Measurements from ENCODE around the gene ANKRD39. TPM values are rescaled to one million over a fixed set of nuclear protein-coding genes. Genes with fewer than 3 reads are reported as not detected.

The ANKRD39 gene
- total and polyA plus RNA-seq, 4 donors, result 7.4 to 16.9 (median 15.6) TPM

DNA sequence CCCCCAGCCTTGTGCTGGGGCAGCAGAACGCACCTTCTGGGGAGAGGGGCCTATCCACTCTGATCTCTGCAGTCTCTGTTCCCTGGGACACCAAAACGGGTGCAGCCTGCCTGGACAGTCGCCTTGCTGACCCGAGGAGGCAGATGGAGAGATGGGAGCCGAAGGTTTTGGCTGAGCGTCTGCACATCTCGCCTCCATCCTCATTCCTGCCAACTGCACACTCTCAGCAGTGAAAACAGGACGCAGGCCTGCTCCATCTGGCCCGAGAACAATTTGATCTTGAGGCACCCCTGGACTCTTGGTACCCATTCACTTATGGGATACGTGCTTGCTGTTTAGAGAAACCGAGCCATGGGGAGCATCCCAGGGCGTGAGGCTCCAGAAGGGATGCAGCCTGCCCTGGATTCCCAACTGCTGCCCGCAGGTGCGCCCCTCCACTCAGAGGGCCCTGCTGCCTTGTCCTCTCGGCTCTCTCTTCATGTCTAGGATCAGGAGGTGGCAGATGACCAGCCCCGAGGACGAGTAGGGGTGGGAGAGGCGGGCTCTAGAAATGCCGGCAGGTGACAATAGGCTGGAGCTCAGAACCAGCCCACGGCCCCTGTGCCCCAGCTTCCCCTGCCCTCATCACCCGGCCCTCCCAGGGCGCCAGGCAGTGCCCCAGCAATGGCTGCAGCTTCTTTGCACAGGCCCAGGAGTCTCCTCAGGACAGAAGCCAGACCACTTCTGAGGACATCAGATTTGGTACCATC is 21.2 kb upstream of the ANKRD39 start:
- TF ChIP-seq, protein P1, sequence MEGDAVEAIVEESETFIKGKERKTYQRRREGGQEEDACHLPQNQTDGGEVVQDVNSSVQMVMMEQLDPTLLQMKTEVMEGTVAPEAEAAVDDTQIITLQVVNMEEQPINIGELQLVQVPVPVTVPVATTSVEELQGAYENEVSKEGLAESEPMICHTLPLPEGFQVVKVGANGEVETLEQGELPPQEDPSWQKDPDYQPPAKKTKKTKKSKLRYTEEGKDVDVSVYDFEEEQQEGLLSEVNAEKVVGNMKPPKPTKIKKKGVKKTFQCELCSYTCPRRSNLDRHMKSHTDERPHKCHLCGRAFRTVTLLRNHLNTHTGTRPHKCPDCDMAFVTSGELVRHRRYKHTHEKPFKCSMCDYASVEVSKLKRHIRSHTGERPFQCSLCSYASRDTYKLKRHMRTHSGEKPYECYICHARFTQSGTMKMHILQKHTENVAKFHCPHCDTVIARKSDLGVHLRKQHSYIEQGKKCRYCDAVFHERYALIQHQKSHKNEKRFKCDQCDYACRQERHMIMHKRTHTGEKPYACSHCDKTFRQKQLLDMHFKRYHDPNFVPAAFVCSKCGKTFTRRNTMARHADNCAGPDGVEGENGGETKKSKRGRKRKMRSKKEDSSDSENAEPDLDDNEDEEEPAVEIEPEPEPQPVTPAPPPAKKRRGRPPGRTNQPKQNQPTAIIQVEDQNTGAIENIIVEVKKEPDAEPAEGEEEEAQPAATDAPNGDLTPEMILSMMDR (IDR thresholded peaks at IDR 0.05; ENCODE audit: control extremely low read depth, extremely low read depth), result no peak
- peaks cover 0 to 40% (median 7%) of the 10 kb centered on the region in 5 donors for H3K4me1 ChIP-seq (ENCODE audit: control insufficient read depth in 5 of 5, insufficient read depth in 5 of 5, low read length in 5 of 5)
- ATAC-seq (ENCODE audit: insufficient read depth, low FRiP score) (no peak), DNase-seq (no peak)
- no peaks in the 10 kb centered on the region for H3K27me3 ChIP-seq (ENCODE audit: control insufficient read depth in 3 of 3, insufficient read depth in 3 of 3, low read length in 2 of 3)
- H3K36me3 ChIP-seq (ENCODE audit: control insufficient read depth in 4 of 4, insufficient read depth in 4 of 4, low read length in 4 of 4), result no peaks in the 10 kb centered on the region
- H3K4me3 ChIP-seq, result no peak overlapping the region
- H3K27ac ChIP-seq (ENCODE audit: low read depth in 1 of 2, low read length in 1 of 2), result no peak overlapping the region
- no peaks in the 10 kb centered on the region for H3K9me3 ChIP-seq (ENCODE audit: control insufficient read depth in 4 of 4, insufficient read depth in 3 of 4, low read length in 3 of 4)
- H3K9ac ChIP-seq (ENCODE audit: insufficient read depth in 1 of 2, low read length in 2 of 2), result no peak overlapping the region
- WGBS, 2 donors, result 91 to 94% methylated on average over 22 of the region's 22 CpGs

GRCh38 chr2:96878171-96878570 is 20.4 kb upstream of the ANKRD39 start:
- Histone ChIP-seq H3K27ac (ENCODE audit: low read depth in 1 of 2, low read length in 1 of 2) (no peak overlapping the region), H3K4me1 (ENCODE audit: control insufficient read depth in 5 of 5, insufficient read depth in 5 of 5, low read length in 5 of 5) (peaks cover 0 to 40% (median 7%) of the 10 kb centered on the region in 5 donors), H3K9ac (ENCODE audit: insufficient read depth in 1 of 2, low read length in 2 of 2) (no peak overlapping the region), H3K9me3 (ENCODE audit: control insufficient read depth in 4 of 4, insufficient read depth in 3 of 4, low read length in 3 of 4) (no peaks in the 10 kb centered on the region), H3K4me3 (no peak overlapping the region), H3K36me3 (ENCODE audit: control insufficient read depth in 4 of 4, insufficient read depth in 4 of 4, low read length in 4 of 4) (no peaks in the 10 kb centered on the region), H3K27me3 (ENCODE audit: control insufficient read depth in 3 of 3, insufficient read depth in 3 of 3, low read length in 2 of 3) (no peaks in the 10 kb centered on the region)
- 73 to 92% methylated on average over 6 to 7 of the region's 7 CpGs for WGBS, 2 donors
- TF ChIP-seq, protein P1 (IDR thresholded peaks at IDR 0.05; ENCODE audit: control extremely low read depth, extremely low read depth), result no peak
- ATAC-seq (ENCODE audit: insufficient read depth, low FRiP score) (no peak), DNase-seq (no peak)

GRCh38 chr2:96877631-96878092 is 19.8 kb upstream of the ANKRD39 start:
- ATAC-seq (ENCODE audit: insufficient read depth, low FRiP score) (no peak), DNase-seq (no peak)
- no peaks in the 10 kb centered on the region for H3K27me3 ChIP-seq (ENCODE audit: control insufficient read depth in 3 of 3, insufficient read depth in 3 of 3, low read length in 2 of 3)
- H3K9ac ChIP-seq (ENCODE audit: insufficient read depth in 1 of 2, low read length in 2 of 2), result no peak overlapping the region
- no peaks in the 10 kb centered on the region for H3K9me3 ChIP-seq (ENCODE audit: control insufficient read depth in 4 of 4, insufficient read depth in 3 of 4, low read length in 3 of 4)
- WGBS, 2 donors, result 86 to 91% methylated on average over 15 of the region's 15 CpGs
- H3K36me3 ChIP-seq (ENCODE audit: control insufficient read depth in 4 of 4, insufficient read depth in 4 of 4, low read length in 4 of 4), result no peaks in the 10 kb centered on the region
- H3K27ac ChIP-seq (ENCODE audit: low read depth in 1 of 2, low read length in 1 of 2), result no peak overlapping the region
- TF ChIP-seq, protein P1 (IDR thresholded peaks at IDR 0.05; ENCODE audit: control extremely low read depth, extremely low read depth), result no peak
- H3K4me3 ChIP-seq, result no peak overlapping the region
- H3K4me1 ChIP-seq (ENCODE audit: control insufficient read depth in 5 of 5, insufficient read depth in 5 of 5, low read length in 5 of 5), result peaks cover 0 to 40% (median 7%) of the 10 kb centered on the region in 5 donors

Data from lung (tissue), 12 donors.